Measurements from ENCODE around the gene DDX50. TPM values are rescaled to one million over a fixed set of nuclear protein-coding genes. Genes with fewer than 3 reads are reported as not detected.

DDX50 gene
- total and polyA plus RNA-seq, 12 donors = 7.2 to 21.7 (median 19.8) TPM

DNA sequence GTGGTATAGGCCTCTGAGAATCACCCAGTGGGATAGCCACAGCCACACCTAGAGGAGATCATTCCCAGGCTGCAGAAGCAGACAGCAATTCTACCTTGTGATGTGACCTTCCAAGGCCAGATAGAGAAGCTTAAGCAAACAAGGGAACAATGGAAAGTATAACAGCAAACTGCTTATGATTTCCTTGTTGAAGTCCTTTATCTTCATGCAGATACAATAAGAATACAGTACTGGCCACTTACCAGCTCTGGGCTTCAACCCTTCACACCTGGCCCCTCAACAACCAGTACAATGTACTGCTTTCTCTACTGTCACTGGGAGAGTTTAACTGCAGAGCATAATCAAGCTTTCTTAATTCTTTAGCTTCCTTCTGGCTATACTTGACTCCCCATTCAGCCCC, 22.6 kb upstream of the DDX50 start:
- ATAC-seq (no peak), DNase-seq (no peak)
- Histone ChIP-seq H3K36me3 (no peaks in the 10 kb centered on the region), H3K4me1 (no peaks in the 10 kb centered on the region), H3K27ac (no peak overlapping the region), H3K9me3 (no peaks in the 10 kb centered on the region), H3K4me3 (no peak overlapping the region), H3K27me3 (no peaks in the 10 kb centered on the region)
- TF ChIP-seq, protein P1, sequence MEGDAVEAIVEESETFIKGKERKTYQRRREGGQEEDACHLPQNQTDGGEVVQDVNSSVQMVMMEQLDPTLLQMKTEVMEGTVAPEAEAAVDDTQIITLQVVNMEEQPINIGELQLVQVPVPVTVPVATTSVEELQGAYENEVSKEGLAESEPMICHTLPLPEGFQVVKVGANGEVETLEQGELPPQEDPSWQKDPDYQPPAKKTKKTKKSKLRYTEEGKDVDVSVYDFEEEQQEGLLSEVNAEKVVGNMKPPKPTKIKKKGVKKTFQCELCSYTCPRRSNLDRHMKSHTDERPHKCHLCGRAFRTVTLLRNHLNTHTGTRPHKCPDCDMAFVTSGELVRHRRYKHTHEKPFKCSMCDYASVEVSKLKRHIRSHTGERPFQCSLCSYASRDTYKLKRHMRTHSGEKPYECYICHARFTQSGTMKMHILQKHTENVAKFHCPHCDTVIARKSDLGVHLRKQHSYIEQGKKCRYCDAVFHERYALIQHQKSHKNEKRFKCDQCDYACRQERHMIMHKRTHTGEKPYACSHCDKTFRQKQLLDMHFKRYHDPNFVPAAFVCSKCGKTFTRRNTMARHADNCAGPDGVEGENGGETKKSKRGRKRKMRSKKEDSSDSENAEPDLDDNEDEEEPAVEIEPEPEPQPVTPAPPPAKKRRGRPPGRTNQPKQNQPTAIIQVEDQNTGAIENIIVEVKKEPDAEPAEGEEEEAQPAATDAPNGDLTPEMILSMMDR (IDR thresholded peaks at IDR 0.05) = no peak
- intact Hi-C loops (cut with DNase I) = no loop called here

DNA sequence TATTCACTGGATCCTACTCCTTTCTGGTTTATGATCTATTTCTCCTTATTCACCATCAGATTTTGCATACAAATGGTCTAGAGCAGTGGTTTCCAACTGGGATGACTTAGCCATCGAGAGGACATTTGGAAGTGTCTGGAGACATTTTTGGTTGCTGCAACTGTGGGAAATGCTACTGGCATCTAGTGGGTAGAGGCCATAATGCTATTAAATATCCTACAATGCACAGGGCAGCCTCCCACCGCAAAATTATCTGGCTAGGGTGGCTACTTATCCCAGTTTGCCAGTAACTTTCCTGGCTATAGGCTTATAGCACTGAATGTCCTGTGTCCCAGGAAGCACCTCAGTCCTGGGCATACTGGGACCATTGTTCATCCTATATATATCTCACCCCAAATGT, 21.5 kb upstream of the DDX50 start:
- Histone ChIP-seq H3K4me1 (no peaks in the 10 kb centered on the region), H3K27me3 (no peaks in the 10 kb centered on the region), H3K4me3 (no peak overlapping the region), H3K9me3 (no peaks in the 10 kb centered on the region), H3K36me3 (no peaks in the 10 kb centered on the region), H3K27ac (no peak overlapping the region)
- DNase-seq (no peak), ATAC-seq (no peak)
- TF ChIP-seq, protein P1 (IDR thresholded peaks at IDR 0.05) = no peak
- WGBS, 2 donors = 88% methylated on average over 2 of the region's 2 CpGs
- intact Hi-C loops (cut with DNase I) = loop anchor here in 1 of 10 donors (10.0 kb wide), 1 partner anchor 85 kb away; no protein-coding TSS in a partner anchor

DNA sequence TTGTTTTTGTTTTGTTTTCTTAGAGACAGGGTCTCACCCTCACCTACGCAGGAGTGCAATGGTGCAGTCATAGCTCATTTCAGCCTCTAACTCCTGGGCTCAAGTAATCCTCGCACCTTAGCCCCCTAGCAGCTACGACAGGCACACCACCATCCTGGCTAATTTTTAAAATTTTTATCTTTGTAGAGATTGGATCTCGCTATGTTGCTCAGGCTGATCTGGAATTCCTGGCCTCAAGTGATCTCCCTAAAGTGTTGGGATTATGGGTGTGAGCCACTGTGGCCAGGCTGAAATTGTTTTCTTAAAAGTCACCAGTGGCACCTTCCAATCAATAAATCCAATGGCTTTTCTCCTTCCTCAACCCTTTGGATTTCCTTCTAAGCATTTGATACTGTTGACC, 20.9 kb upstream of the DDX50 start:
- no peak for DNase-seq
- WGBS, 2 donors = 90 to 93% methylated on average over 4 of the region's 4 CpGs
- intact Hi-C loops (cut with DNase I) = loop anchor here in 1 of 10 donors (10.0 kb wide), 1 partner anchor 85 kb away; no protein-coding TSS in a partner anchor
- Histone ChIP-seq H3K9me3 (no peaks in the 10 kb centered on the region), H3K4me3 (no peak overlapping the region), H3K36me3 (no peaks in the 10 kb centered on the region), H3K27ac (no peak overlapping the region), H3K27me3 (no peaks in the 10 kb centered on the region), H3K4me1 (no peaks in the 10 kb centered on the region)
- TF ChIP-seq, protein P1 (IDR thresholded peaks at IDR 0.05) = no peak
- no peak for ATAC-seq

DNA sequence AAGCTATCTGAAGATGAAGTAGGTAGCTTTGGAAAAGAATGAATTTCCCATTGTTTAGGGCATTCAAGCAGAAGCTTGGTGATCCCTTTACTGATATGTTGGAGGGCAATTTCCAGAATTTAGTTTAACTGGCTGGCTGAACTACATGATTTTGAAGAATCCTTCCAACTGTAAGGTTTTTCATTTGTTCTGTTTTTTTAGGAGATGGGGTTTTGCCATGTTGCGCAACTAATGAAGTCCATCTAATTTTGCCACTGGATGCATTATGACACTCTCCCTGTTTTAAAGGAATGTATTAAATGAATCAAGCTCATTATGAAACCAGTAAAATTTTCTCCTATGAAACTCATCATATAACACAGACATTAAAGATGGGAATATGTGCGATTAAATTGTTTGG, 6.1 kb upstream of the DDX50 start:
- Histone ChIP-seq H3K27me3 (no peaks in the 10 kb centered on the region), H3K4me1 (peaks cover 0 to 3% (median 2%) of the 10 kb centered on the region in 9 donors), H3K27ac (no peak overlapping the region), H3K9me3 (no peaks in the 10 kb centered on the region), H3K4me3 (no peak overlapping the region), H3K36me3 (no peaks in the 10 kb centered on the region)
- no peak for ATAC-seq
- intact Hi-C loops (cut with DNase I) = loop anchor here in 8 of 10 donors (5.0 to 10.0 kb wide), 5 partner anchors 70 to 343 kb away; partner anchors contain the start of gene STOX1 (in 1 of the 8)
- WGBS, 2 donors = 94 to 98% methylated on average over 2 of the region's 2 CpGs
- no peak for DNase-seq
- TF ChIP-seq, protein P1 (IDR thresholded peaks at IDR 0.05) = no peak
